ENCODE data around the gene AGBL1.

DNA sequence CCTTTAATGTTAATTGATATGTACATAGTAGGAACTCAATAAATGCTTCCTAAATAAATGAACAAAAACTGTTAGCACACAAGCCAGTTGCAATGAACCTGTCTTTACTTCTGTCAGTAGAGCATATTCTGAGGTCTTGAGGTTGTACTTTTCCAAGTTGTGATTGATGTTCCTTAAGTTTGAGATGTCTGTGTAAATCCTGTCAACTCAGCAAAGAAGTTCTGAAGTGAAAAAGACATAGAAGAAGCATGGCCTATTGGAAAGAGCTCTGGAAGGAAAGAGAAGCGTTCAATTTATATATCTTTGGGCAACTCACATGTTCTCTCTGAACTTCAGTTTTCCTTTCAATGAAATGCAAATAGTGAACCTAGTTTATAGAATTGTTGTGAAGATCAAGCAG lies 269.9 kb downstream of the AGBL1 start:
- TF ChIP-seq, protein P1, sequence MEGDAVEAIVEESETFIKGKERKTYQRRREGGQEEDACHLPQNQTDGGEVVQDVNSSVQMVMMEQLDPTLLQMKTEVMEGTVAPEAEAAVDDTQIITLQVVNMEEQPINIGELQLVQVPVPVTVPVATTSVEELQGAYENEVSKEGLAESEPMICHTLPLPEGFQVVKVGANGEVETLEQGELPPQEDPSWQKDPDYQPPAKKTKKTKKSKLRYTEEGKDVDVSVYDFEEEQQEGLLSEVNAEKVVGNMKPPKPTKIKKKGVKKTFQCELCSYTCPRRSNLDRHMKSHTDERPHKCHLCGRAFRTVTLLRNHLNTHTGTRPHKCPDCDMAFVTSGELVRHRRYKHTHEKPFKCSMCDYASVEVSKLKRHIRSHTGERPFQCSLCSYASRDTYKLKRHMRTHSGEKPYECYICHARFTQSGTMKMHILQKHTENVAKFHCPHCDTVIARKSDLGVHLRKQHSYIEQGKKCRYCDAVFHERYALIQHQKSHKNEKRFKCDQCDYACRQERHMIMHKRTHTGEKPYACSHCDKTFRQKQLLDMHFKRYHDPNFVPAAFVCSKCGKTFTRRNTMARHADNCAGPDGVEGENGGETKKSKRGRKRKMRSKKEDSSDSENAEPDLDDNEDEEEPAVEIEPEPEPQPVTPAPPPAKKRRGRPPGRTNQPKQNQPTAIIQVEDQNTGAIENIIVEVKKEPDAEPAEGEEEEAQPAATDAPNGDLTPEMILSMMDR (conservative IDR thresholded peaks at IDR 0.05 in 1 of 2, IDR thresholded peaks at IDR 0.05 in 1 of 2; ENCODE audit: extremely low read depth in 1 of 2, insufficient read depth in 1 of 2, low read depth in 1 of 2, low read length in 2 of 2), result no peak
- TF ChIP-seq EZH2 (IDR thresholded peaks at IDR 0.05; ENCODE audit: borderline replicate concordance, low read length), result no peak
